Kidney (tissue), 14 donors: ENCODE measurements around the gene GKN2. TPM values are rescaled to one million over a fixed set of nuclear protein-coding genes. Genes with fewer than 3 reads are reported as not detected.

ENCODE experiments used
- DNase-seq, 5 donors: peaks; one replicate each; pipeline ENCODE4 v3.0.0-alpha.2; 2013 to 2020
- FAIRE-seq: peaks from 2 replicates; lab custom pipeline; 2012; peaks lifted over from hg19 to GRCh38; lab: Jason Lieb, UNC
- H3K27ac ChIP-seq, 2 donors: one replicate each; pipeline ENCODE4 v1.7.0; 2013; ENCODE audit warnings: low read depth in 2 of 2, low read length in 2 of 2, inconsistent platforms in 1 of 2
- H3K27me3 ChIP-seq: one replicate; pipeline ENCODE4 v1.7.1; 2013; ENCODE audit warnings: low read length, inconsistent platforms; ENCODE audit not compliant: control insufficient read depth, insufficient read depth
- H3K36me3 ChIP-seq, 3 donors: one replicate each; pipeline versions ENCODE4 v1.7.0 to v1.7.1; 2013; ENCODE audit warnings: low read length in 3 of 3, control low read depth in 1 of 3, inconsistent platforms in 1 of 3; ENCODE audit not compliant: insufficient read depth in 3 of 3, control insufficient read depth in 2 of 3
- H3K4me1 ChIP-seq, 3 donors: one replicate each; pipeline versions ENCODE4 v1.7.0 to v1.7.1; 2013; ENCODE audit warnings: low read length in 3 of 3, inconsistent platforms in 1 of 3, low read depth in 1 of 3; ENCODE audit not compliant: control insufficient read depth in 2 of 3, insufficient read depth in 2 of 3
- H3K4me3 ChIP-seq, 3 donors: one replicate each; pipeline versions ENCODE4 v1.7.0 to v1.8.1; 2013; ENCODE audit warnings: low read length in 3 of 3, control low read depth in 1 of 3, inconsistent platforms in 1 of 3
- H3K9ac ChIP-seq, 3 donors: one replicate each; pipeline versions ENCODE4 v1.7.0 to v1.7.1; 2013; ENCODE audit warnings: low read length in 3 of 3, control low read depth in 1 of 3, inconsistent platforms in 1 of 3
- H3K9me3 ChIP-seq, 3 donors: one replicate each; pipeline versions ENCODE4 v1.7.0 to v1.7.1; 2013; ENCODE audit warnings: low read length in 3 of 3, control low read depth in 1 of 3, inconsistent platforms in 1 of 3; ENCODE audit not compliant: control insufficient read depth in 2 of 3, insufficient read depth in 1 of 3
- CTCF ChIP-seq: IDR thresholded peaks from 3 replicates; pipeline ENCODE4 v1.5.1; 2012; ENCODE audit warnings: mild to moderate bottlenecking, moderate library complexity, borderline replicate concordance; ENCODE audit not compliant: insufficient read depth; ENCODE audit errors: extremely low read depth
- intact Hi-C: fragments of 100-400 bp; cut with DNase I; formaldehyde crosslinking; loops from one replicate; pipeline ENCODE4 v1.11.1; 2022
- polyA plus RNA-seq: library from polyadenylated mRNA; stranded (reverse); fragments of 350-450 nt; fragmentation: Illumina TruSeq; extraction: RNeasy Lipid Tissue Mini Kit (QIAGEN cat#74804); gene quantifications from one replicate; pipeline ENCODE4 v1.2.3, GENCODE V29; 2014; ENCODE audit warnings: low read depth, low replicate concordance; ENCODE audit not compliant: insufficient read depth
- total RNA-seq: library from RNA; stranded (reverse); fragmentation: NEBNext Ultra II Directional; extraction: Animal tissue kit (Norgen Biotek cat#: 25700); gene quantifications from one replicate; pipeline ENCODE4 v1.2.1, GENCODE V29; 2021
- donor health status: control.
- donor health status: control.
- donor health status: control.
- donor health status: control.
- donor health status: control.
- donor health status: DM: yes; HTN: yes; CAD: no.
- donor health status: Normal renal cell carcinoma (clear cell type).

The GKN2 gene
- total and polyA plus RNA-seq, 2 donors from 2014 or later = not detected

DNA sequence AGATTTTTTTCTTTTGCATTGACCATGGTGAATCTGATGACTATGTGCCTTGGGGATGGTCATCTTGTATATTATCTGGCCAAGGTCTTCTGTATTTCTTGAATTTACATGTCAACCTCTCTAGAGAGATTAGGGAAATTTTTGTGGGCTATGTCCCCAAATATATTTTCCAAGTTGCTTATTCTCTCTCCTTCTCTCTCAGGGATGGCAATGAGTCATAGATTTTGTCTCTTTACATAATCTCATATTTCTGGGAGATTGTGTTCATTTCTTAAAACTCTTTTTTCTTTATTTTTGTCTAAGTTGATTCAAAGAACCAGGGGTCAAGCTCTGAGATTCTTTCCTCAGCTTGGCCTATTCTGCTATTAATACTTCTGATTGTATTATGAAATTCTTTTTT is 9.9 kb downstream of the GKN2 start:
- Histone ChIP-seq H3K27ac (no peak overlapping the region), H3K4me3 (no peak overlapping the region), H3K4me1 (no peaks in the 10 kb centered on the region), H3K36me3 (no peaks in the 10 kb centered on the region), H3K9ac (no peak overlapping the region), H3K27me3 (no peaks in the 10 kb centered on the region), H3K9me3 (no peaks in the 10 kb centered on the region)
- no peak for DNase-seq
- intact Hi-C loops = no loop called here
- FAIRE-seq = no peak
- no peak for TF ChIP-seq CTCF

- no peak for FAIRE-seq
- Histone ChIP-seq H3K27ac (no peak overlapping the region), H3K4me3 (no peak overlapping the region), H3K27me3 (no peaks in the 10 kb centered on the region), H3K4me1 (peaks cover 0 to 3% (median 0%) of the 10 kb centered on the region in 3 donors), H3K9ac (no peak overlapping the region), H3K36me3 (no peaks in the 10 kb centered on the region), H3K9me3 (no peaks in the 10 kb centered on the region)
- intact Hi-C loops = no loop called here
- DNase-seq = no peak
- no peak for TF ChIP-seq CTCF
Observed at GRCh38 chr2:68940369-68940768, 12.3 kb downstream of the GKN2 start.

DNA sequence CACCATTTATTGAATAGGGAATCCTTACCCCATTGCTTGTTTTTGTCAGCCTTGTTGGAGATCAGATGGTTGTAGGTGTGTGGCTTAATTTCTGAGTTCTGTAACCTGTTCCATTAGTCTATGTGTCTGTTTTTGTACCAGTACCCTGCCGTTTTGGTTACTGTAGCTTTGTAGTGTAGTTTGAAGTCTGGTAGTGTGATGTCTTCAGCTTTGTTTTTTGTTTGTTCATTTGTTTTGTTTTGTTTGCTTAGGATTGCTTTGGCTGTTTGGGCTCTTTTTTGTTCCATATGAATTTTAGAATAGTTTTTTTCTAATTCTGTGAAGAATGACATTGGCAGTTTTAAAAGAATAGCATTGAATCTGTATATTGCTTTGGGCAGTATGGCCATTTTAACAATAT is 12.7 kb downstream of the GKN2 start:
- Histone ChIP-seq H3K36me3 (no peaks in the 10 kb centered on the region), H3K9ac (no peak overlapping the region), H3K4me3 (no peak overlapping the region), H3K4me1 (peaks cover 0 to 3% (median 0%) of the 10 kb centered on the region in 3 donors), H3K27me3 (no peaks in the 10 kb centered on the region), H3K9me3 (no peaks in the 10 kb centered on the region), H3K27ac (no peak overlapping the region)
- no peak for DNase-seq
- TF ChIP-seq CTCF = no peak
- intact Hi-C loops = no loop called here
- no peak for FAIRE-seq

DNA sequence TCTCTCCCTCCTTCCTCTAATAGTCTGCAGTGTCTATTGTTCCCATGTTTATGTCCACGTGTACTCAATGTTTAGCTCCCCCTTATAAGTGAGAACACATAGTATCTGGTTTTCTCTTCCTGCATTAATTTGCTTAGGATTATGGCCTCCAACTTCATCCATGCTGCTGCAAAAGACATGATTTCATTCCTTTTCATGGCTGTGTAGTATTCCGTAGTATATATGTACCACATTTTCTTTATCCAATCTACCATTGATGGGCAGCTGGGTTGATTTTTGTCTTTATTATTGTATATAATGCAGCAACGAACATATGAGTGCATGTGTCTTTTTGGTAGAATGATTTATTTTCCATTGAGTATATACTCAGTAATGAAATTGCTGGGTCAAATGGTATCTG is 13.8 kb downstream of the GKN2 start:
- Histone ChIP-seq H3K9me3 (no peaks in the 10 kb centered on the region), H3K27ac (no peak overlapping the region), H3K4me3 (no peak overlapping the region), H3K36me3 (no peaks in the 10 kb centered on the region), H3K27me3 (no peaks in the 10 kb centered on the region), H3K4me1 (peaks cover 0 to 3% (median 0%) of the 10 kb centered on the region in 3 donors), H3K9ac (no peak overlapping the region)
- DNase-seq (no peak), FAIRE-seq (no peak)
- intact Hi-C loops = no loop called here
- no peak for TF ChIP-seq CTCF
